Lower lobe of right lung (tissue), 2 donors: ENCODE measurements around the gene LDLRAD4. TPM values are rescaled to one million over a fixed set of nuclear protein-coding genes. Genes with fewer than 3 reads are reported as not detected.

Source experiments
- ATAC-seq, 2 donors: fragments of 200-7000 bp; cut with Tn5 transposase; one replicate each; pipeline ENCODE4 v1.9.1; 2020 to 2022; ENCODE audit warnings: mild to moderate bottlenecking in 2 of 2, moderate library complexity in 2 of 2
- DNase-seq: peaks from one replicate; pipeline ENCODE4 v3.0.0-alpha.2; 2020
- H3K27ac ChIP-seq: fragments of 200-600 bp; one replicate; pipeline ENCODE4 v1.8.0; 2022
- H3K27me3 ChIP-seq: fragments of 200-600 bp; one replicate; pipeline ENCODE4 v1.8.0; 2022; ENCODE audit warnings: low read depth
- H3K36me3 ChIP-seq: fragments of 200-600 bp; one replicate; pipeline ENCODE4 v1.8.0; 2022; ENCODE audit warnings: mild to moderate bottlenecking
- H3K4me1 ChIP-seq: fragments of 200-600 bp; one replicate; pipeline ENCODE4 v1.8.0; 2022
- H3K4me3 ChIP-seq: fragments of 200-600 bp; one replicate; pipeline ENCODE4 v1.8.0; 2022; ENCODE audit warnings: mild to moderate bottlenecking
- H3K9me3 ChIP-seq: fragments of 200-600 bp; one replicate; pipeline ENCODE4 v1.8.0; 2022
- intact Hi-C: fragments of 100-400 bp; cut with DNase I; formaldehyde crosslinking; loops from one replicate; pipeline ENCODE4 v1.11.0; 2022
- total RNA-seq: library from RNA; stranded (reverse); fragmentation: NEBNext Ultra II Directional; extraction: Animal tissue kit (Norgen Biotek cat#: 25700); gene quantifications from one replicate; pipeline ENCODE4 v1.2.1, GENCODE V29; 2021
- TF ChIP-seq, protein P1 (sequence below): fragments of 200-600 bp; IDR thresholded peaks from one replicate; pipeline ENCODE4 v1.8.0; 2022; ENCODE audit warnings: antibody characterized with exemption, mild to moderate bottlenecking
- donor health status: DM: no; HTN: yes; CAD: no; lungs with severe emphysema.

LDLRAD4 gene
- total RNA-seq, 1 donor from 2014 or later, result 24.6 TPM

DNA sequence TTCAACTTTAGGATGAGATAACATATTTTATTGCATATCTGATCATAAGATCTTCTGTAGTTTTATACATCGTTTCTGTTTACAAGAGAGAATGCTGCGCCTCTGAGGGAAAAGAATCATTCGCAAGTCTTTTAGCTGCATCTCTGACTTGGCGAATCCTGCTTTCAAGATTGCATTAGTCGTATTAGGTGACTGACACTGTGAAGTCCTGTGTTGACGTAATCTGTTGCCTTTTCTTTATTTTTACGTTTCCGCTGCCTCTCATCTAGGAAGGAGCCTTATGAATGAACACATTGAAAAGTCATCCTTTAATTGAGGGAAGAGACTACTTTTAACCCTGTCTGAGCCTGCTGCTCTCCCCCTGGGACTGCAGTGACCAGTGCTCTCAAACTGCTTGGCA lies 101.5 kb downstream of the LDLRAD4 start:
- no peaks in the 10 kb centered on the region for H3K4me1 ChIP-seq
- TF ChIP-seq, protein P1, sequence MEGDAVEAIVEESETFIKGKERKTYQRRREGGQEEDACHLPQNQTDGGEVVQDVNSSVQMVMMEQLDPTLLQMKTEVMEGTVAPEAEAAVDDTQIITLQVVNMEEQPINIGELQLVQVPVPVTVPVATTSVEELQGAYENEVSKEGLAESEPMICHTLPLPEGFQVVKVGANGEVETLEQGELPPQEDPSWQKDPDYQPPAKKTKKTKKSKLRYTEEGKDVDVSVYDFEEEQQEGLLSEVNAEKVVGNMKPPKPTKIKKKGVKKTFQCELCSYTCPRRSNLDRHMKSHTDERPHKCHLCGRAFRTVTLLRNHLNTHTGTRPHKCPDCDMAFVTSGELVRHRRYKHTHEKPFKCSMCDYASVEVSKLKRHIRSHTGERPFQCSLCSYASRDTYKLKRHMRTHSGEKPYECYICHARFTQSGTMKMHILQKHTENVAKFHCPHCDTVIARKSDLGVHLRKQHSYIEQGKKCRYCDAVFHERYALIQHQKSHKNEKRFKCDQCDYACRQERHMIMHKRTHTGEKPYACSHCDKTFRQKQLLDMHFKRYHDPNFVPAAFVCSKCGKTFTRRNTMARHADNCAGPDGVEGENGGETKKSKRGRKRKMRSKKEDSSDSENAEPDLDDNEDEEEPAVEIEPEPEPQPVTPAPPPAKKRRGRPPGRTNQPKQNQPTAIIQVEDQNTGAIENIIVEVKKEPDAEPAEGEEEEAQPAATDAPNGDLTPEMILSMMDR, result no peak
- no peak overlapping the region for H3K4me3 ChIP-seq
- H3K27ac ChIP-seq, result no peak overlapping the region
- H3K9me3 ChIP-seq, result peaks cover 14% of the 10 kb centered on the region
- no peak for DNase-seq
- no peaks in the 10 kb centered on the region for H3K36me3 ChIP-seq
- no peak for ATAC-seq
- no peaks in the 10 kb centered on the region for H3K27me3 ChIP-seq
- intact Hi-C loops, result no loop called here

DNA sequence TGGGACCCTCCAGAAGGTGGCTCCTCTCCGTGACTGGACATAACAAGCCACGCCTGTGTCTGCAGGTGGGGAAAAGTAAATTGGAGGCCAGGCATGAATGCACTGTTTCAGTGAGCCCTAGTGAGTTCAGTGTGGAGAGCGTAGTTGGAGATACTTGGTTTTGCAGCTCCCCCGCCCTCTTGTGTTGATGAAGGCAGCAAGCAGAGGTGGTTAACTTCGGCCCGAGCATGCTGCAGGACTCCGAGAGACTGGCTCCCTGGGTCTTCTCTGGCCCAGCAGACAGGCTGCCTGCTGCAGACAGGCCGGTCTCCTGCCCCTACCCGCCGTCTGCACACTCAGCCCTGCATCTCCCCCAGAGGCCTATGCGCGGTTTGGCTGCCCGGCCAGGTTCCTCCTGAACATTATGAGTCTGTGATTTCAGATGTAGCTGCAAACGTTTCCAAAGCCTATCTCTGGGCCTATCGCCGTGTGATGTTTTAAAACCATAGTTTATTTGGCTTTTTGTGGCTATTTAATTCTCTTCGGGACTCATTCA lies 102.4 kb downstream of the LDLRAD4 start:
- DNase-seq (no peak), ATAC-seq (no peak)
- intact Hi-C loops, result no loop called here

DNA sequence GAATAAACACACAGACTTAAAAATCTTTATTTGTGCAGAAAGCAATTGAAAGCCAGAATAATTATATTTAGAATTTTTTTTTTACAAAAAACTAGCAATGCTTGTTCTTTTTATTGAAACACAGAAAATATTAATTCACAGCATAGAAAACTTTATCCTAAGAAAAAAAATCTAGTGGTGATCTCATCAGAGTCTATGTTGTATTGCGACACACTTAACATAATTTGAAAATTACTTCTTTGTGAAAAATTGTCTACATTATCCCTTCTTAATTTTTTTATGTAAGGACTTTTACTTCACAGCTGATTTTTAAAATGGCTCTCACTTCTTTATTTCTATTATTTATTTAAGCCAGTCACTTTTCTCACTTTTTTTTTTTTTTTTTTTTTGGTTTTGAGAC lies 103.4 kb downstream of the LDLRAD4 start:
- Histone ChIP-seq H3K9me3 (no peaks in the 10 kb centered on the region), H3K4me3 (no peak overlapping the region), H3K4me1 (no peaks in the 10 kb centered on the region), H3K27me3 (no peaks in the 10 kb centered on the region), H3K27ac (no peak overlapping the region), H3K36me3 (no peaks in the 10 kb centered on the region)
- ATAC-seq (no peak), DNase-seq (no peak)
- intact Hi-C loops, result no loop called here
- TF ChIP-seq, protein P1, result no peak

More for the DNA sequence above, 102.4 kb downstream of the LDLRAD4 start:
- Histone ChIP-seq H3K9me3 (peaks cover 7% of the 10 kb centered on the region), H3K27ac (no peak overlapping the region), H3K36me3 (no peaks in the 10 kb centered on the region), H3K4me3 (no peak overlapping the region), H3K27me3 (no peaks in the 10 kb centered on the region), H3K4me1 (no peaks in the 10 kb centered on the region)
- TF ChIP-seq, protein P1, result no peak

DNA sequence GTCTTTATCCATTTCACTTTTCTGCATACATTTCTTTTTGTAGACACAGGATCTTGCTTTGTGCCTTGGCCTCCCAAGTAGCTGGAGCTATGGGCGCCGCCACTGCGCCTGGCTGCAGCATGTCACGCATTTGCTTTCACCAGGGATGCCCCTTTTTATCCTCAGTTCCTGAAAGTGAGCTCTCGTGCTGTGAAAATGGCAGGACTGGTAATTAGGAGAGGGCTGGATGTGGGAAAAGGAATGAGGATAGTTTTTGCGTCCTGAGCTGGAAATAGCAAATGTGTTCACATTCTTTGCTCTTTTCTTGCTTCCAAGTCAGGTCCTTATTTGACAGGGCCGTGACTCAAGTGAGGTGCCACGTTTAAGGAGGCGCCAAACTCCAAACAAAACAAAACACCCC lies 104.6 kb downstream of the LDLRAD4 start:
- Histone ChIP-seq H3K27me3 (no peaks in the 10 kb centered on the region), H3K4me1 (no peaks in the 10 kb centered on the region), H3K27ac (no peak overlapping the region), H3K4me3 (no peak overlapping the region), H3K9me3 (no peaks in the 10 kb centered on the region), H3K36me3 (no peaks in the 10 kb centered on the region)
- ATAC-seq (no peak), DNase-seq (no peak)
- TF ChIP-seq, protein P1, result no peak
- intact Hi-C loops, result no loop called here

DNA sequence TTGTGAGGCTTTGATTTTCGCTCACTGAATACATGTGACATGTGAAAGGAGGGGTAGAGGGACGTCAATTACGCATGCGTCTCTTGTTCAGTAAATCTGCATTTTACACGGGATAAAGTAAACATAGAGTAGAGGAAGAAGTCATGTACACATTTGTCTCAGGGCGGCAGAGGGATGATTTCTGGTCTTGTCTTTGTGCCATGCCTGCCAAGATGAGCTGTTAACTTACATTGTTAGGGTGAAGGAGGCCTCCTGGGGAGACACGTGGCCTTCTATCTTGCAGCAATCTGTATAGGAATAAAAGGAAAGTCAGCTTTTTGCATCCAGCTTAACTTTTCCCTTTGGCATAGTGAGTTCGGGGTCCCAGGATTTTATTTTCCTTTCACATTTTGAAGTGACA lies 106.3 kb downstream of the LDLRAD4 start:
- no peak overlapping the region for H3K27ac ChIP-seq
- no peak for ATAC-seq

More for the DNA sequence above, 106.3 kb downstream of the LDLRAD4 start:
- no peak overlapping the region for H3K4me3 ChIP-seq
- intact Hi-C loops, result no loop called here
- no peaks in the 10 kb centered on the region for H3K4me1 ChIP-seq
- DNase-seq, result no peak
- TF ChIP-seq, protein P1, result no peak
- H3K36me3 ChIP-seq, result no peaks in the 10 kb centered on the region
- H3K27me3 ChIP-seq, result no peaks in the 10 kb centered on the region
- no peaks in the 10 kb centered on the region for H3K9me3 ChIP-seq
